ENCODE measurements around the gene SH3PXD2B.

Gene SH3PXD2B

GRCh38 chr5:172442592-172442991 is 11.7 kb downstream of the SH3PXD2B start:
- Histone ChIP-seq H3K4me2 (ENCODE audit: low read length, poor library complexity, severe bottlenecking) (no peak overlapping the region), H2BK15ac (ENCODE audit: low read depth, poor library complexity, severe bottlenecking) (peak overlapping the region; percentile 23), H2AFZ (ENCODE audit: low read depth, low read length) (no peak overlapping the region), H2BK12ac (ENCODE audit: low read length in 2 of 2) (no peak overlapping the region), H4K91ac (ENCODE audit: low read length) (no peak overlapping the region), H3K36me3 (ENCODE audit: control insufficient read depth in 1 of 2, insufficient read depth in 2 of 2, low read depth in 1 of 2, low read length in 2 of 2) (peaks cover 26 to 31% of the 10 kb centered on the region in 2 experiments), H3K4me3 (ENCODE audit: insufficient read depth in 1 of 2, low read depth in 1 of 2, low read length in 2 of 2) (no peak overlapping the region), H2BK5ac (ENCODE audit: low read depth, low read length, poor library complexity, severe bottlenecking) (no peak overlapping the region), H3K14ac (ENCODE audit: low read length in 2 of 2) (no peak overlapping the region), H3K9ac (ENCODE audit: low read length) (peak overlapping the region; percentile 68), H2BK120ac (ENCODE audit: low read depth, low read length) (no peak overlapping the region), H3K4me1 (ENCODE audit: control insufficient read depth, insufficient read depth, low read depth, low read length) (peaks cover 45% of the 10 kb centered on the region), H3K27ac (ENCODE audit: low read length, poor library complexity, severe bottlenecking) (no peak overlapping the region), H3K27me3 (ENCODE audit: control insufficient read depth in 1 of 2, insufficient read depth in 1 of 2, low read length in 2 of 2) (no peaks in the 10 kb centered on the region), H3K9me3 (ENCODE audit: control insufficient read depth, low read length) (no peaks in the 10 kb centered on the region), H3K4ac (ENCODE audit: low read depth in 1 of 2, low read length in 2 of 2) (no peak overlapping the region), H3K79me1 (replicated peaks; ENCODE audit: low read length, poor library complexity, severe bottlenecking) (peaks cover 35% of the 10 kb centered on the region), H3K18ac (ENCODE audit: low read depth in 1 of 2, low read length in 2 of 2) (no peak overlapping the region), H4K8ac (ENCODE audit: low read length) (no peak overlapping the region), H3K23ac (ENCODE audit: low read length in 2 of 2) (no peak overlapping the region), H2AK5ac (ENCODE audit: low read length, severe bottlenecking) (peak overlapping the region; percentile 41)
- DNase-seq: no peak
- WGBS: 100% methylated on average over 1 of the region's 2 CpGs

- H4K91ac ChIP-seq (ENCODE audit: low read length): no peak overlapping the region
- H4K8ac ChIP-seq (ENCODE audit: low read length): no peak overlapping the region
- no peak overlapping the region for H3K18ac ChIP-seq (ENCODE audit: low read depth in 1 of 2, low read length in 2 of 2)
- no peak overlapping the region for H3K4me2 ChIP-seq (ENCODE audit: low read length, poor library complexity, severe bottlenecking)
- H2AFZ ChIP-seq (ENCODE audit: low read depth, low read length): no peak overlapping the region
- peaks cover 47% of the 10 kb centered on the region for H3K79me1 ChIP-seq (replicated peaks; ENCODE audit: low read length, poor library complexity, severe bottlenecking)
- no peak overlapping the region for H3K23ac ChIP-seq (ENCODE audit: low read length in 2 of 2)
- H3K4me3 ChIP-seq (ENCODE audit: insufficient read depth in 1 of 2, low read depth in 1 of 2, low read length in 2 of 2): no peak overlapping the region
- H2BK15ac ChIP-seq (ENCODE audit: low read depth, poor library complexity, severe bottlenecking): no peak overlapping the region
- H3K27me3 ChIP-seq (ENCODE audit: control insufficient read depth in 1 of 2, insufficient read depth in 1 of 2, low read length in 2 of 2): no peaks in the 10 kb centered on the region
- H2BK12ac ChIP-seq (ENCODE audit: low read length in 2 of 2): no peak overlapping the region
- no peak overlapping the region for H3K14ac ChIP-seq (ENCODE audit: low read length in 2 of 2)
- peaks cover 39 to 41% of the 10 kb centered on the region in 2 experiments for H3K36me3 ChIP-seq (ENCODE audit: control insufficient read depth in 1 of 2, insufficient read depth in 2 of 2, low read depth in 1 of 2, low read length in 2 of 2)
- no peak overlapping the region for H2AK5ac ChIP-seq (ENCODE audit: low read length, severe bottlenecking)
- peak overlapping the region; percentile 68 for H3K9ac ChIP-seq (ENCODE audit: low read length)
- H2BK5ac ChIP-seq (ENCODE audit: low read depth, low read length, poor library complexity, severe bottlenecking): no peak overlapping the region
- WGBS: 95% methylated on average over 13 of the region's 14 CpGs
- peaks cover 45% of the 10 kb centered on the region for H3K4me1 ChIP-seq (ENCODE audit: control insufficient read depth, insufficient read depth, low read depth, low read length)
- no peak overlapping the region for H3K27ac ChIP-seq (ENCODE audit: low read length, poor library complexity, severe bottlenecking)
- H2BK120ac ChIP-seq (ENCODE audit: low read depth, low read length): no peak overlapping the region
- DNase-seq: no peak
- no peak overlapping the region for H3K4ac ChIP-seq (ENCODE audit: low read depth in 1 of 2, low read length in 2 of 2)
- H3K9me3 ChIP-seq (ENCODE audit: control insufficient read depth, low read length): no peaks in the 10 kb centered on the region
These were observed 13.0 kb downstream of the SH3PXD2B start for GRCh38 chr5:172441262-172441751.

GRCh38 chr5:172440486-172440885 is 13.8 kb downstream of the SH3PXD2B start:
- no peak overlapping the region for H2BK5ac ChIP-seq (ENCODE audit: low read depth, low read length, poor library complexity, severe bottlenecking)
- no peak overlapping the region for H2BK120ac ChIP-seq (ENCODE audit: low read depth, low read length)
- no peaks in the 10 kb centered on the region for H3K9me3 ChIP-seq (ENCODE audit: control insufficient read depth, low read length)
- no peak overlapping the region for H2AK5ac ChIP-seq (ENCODE audit: low read length, severe bottlenecking)
- H3K36me3 ChIP-seq (ENCODE audit: control insufficient read depth in 1 of 2, insufficient read depth in 2 of 2, low read depth in 1 of 2, low read length in 2 of 2): peaks cover 40 to 49% of the 10 kb centered on the region in 2 experiments
- no peak overlapping the region for H2AFZ ChIP-seq (ENCODE audit: low read depth, low read length)
- no peak overlapping the region for H3K14ac ChIP-seq (ENCODE audit: low read length in 2 of 2)
- H3K79me1 ChIP-seq (replicated peaks; ENCODE audit: low read length, poor library complexity, severe bottlenecking): peaks cover 48% of the 10 kb centered on the region
- no peak overlapping the region for H3K23ac ChIP-seq (ENCODE audit: low read length in 2 of 2)
- WGBS: 97% methylated on average over 7 of the region's 7 CpGs
- peaks cover 37% of the 10 kb centered on the region for H3K4me1 ChIP-seq (ENCODE audit: control insufficient read depth, insufficient read depth, low read depth, low read length)
- H4K8ac ChIP-seq (ENCODE audit: low read length): no peak overlapping the region
- H3K27me3 ChIP-seq (ENCODE audit: control insufficient read depth in 1 of 2, insufficient read depth in 1 of 2, low read length in 2 of 2): no peaks in the 10 kb centered on the region
- DNase-seq: no peak
- no peak overlapping the region for H4K91ac ChIP-seq (ENCODE audit: low read length)
- H3K27ac ChIP-seq (ENCODE audit: low read length, poor library complexity, severe bottlenecking): no peak overlapping the region
- H3K18ac ChIP-seq (ENCODE audit: low read depth in 1 of 2, low read length in 2 of 2): no peak overlapping the region
- H3K4me3 ChIP-seq (ENCODE audit: insufficient read depth in 1 of 2, low read depth in 1 of 2, low read length in 2 of 2): no peak overlapping the region
- H3K9ac ChIP-seq (ENCODE audit: low read length): peak overlapping the region; percentile 68
- no peak overlapping the region for H3K4me2 ChIP-seq (ENCODE audit: low read length, poor library complexity, severe bottlenecking)
- H2BK15ac ChIP-seq (ENCODE audit: low read depth, poor library complexity, severe bottlenecking): no peak overlapping the region
- no peak overlapping the region for H3K4ac ChIP-seq (ENCODE audit: low read depth in 1 of 2, low read length in 2 of 2)
- no peak overlapping the region for H2BK12ac ChIP-seq (ENCODE audit: low read length in 2 of 2)

- DNase-seq: no peak
- Histone ChIP-seq H3K36me3 (ENCODE audit: control insufficient read depth in 1 of 2, insufficient read depth in 2 of 2, low read depth in 1 of 2, low read length in 2 of 2) (peaks cover 40 to 54% of the 10 kb centered on the region in 2 experiments), H3K79me1 (replicated peaks; ENCODE audit: low read length, poor library complexity, severe bottlenecking) (peaks cover 51% of the 10 kb centered on the region), H4K91ac (ENCODE audit: low read length) (no peak overlapping the region), H4K8ac (ENCODE audit: low read length) (no peak overlapping the region), H3K9me3 (ENCODE audit: control insufficient read depth, low read length) (no peaks in the 10 kb centered on the region), H2BK12ac (ENCODE audit: low read length in 2 of 2) (no peak overlapping the region), H2BK5ac (ENCODE audit: low read depth, low read length, poor library complexity, severe bottlenecking) (no peak overlapping the region), H3K27me3 (ENCODE audit: control insufficient read depth in 1 of 2, insufficient read depth in 1 of 2, low read length in 2 of 2) (no peaks in the 10 kb centered on the region), H3K4me1 (ENCODE audit: control insufficient read depth, insufficient read depth, low read depth, low read length) (peaks cover 34% of the 10 kb centered on the region), H2AFZ (ENCODE audit: low read depth, low read length) (no peak overlapping the region), H3K18ac (ENCODE audit: low read depth in 1 of 2, low read length in 2 of 2) (peak overlapping the region in 1 of 2 experiments; percentile 14), H3K27ac (ENCODE audit: low read length, poor library complexity, severe bottlenecking) (no peak overlapping the region), H3K4me2 (ENCODE audit: low read length, poor library complexity, severe bottlenecking) (no peak overlapping the region), H3K9ac (ENCODE audit: low read length) (peak overlapping the region; percentile 5), H3K14ac (ENCODE audit: low read length in 2 of 2) (peak overlapping the region in 1 of 2 experiments; percentile 26), H2AK5ac (ENCODE audit: low read length, severe bottlenecking) (no peak overlapping the region), H2BK120ac (ENCODE audit: low read depth, low read length) (no peak overlapping the region), H2BK15ac (ENCODE audit: low read depth, poor library complexity, severe bottlenecking) (no peak overlapping the region), H3K4ac (ENCODE audit: low read depth in 1 of 2, low read length in 2 of 2) (no peak overlapping the region), H3K23ac (ENCODE audit: low read length in 2 of 2) (no peak overlapping the region), H3K4me3 (ENCODE audit: insufficient read depth in 1 of 2, low read depth in 1 of 2, low read length in 2 of 2) (no peak overlapping the region)
- WGBS: 88% methylated on average over 22 of the region's 22 CpGs
These were observed 14.4 kb downstream of the SH3PXD2B start for GRCh38 chr5:172439785-172440477.
